ENCODE data around the gene RANBP2. TPM values are rescaled to one million over a fixed set of nuclear protein-coding genes. Genes with fewer than 3 reads are reported as not detected.
"Not testable (repeated sequence)": the region's sequence is repeated elsewhere in the genome, so short reads cannot be mapped to it uniquely, and the experiment has no call there.

Gene RANBP2
- total and polyA plus RNA-seq, 2 donors (not counting 1 experiment from before 2014, with no cell fraction given), result 4.4 to 67.0 TPM

DNA sequence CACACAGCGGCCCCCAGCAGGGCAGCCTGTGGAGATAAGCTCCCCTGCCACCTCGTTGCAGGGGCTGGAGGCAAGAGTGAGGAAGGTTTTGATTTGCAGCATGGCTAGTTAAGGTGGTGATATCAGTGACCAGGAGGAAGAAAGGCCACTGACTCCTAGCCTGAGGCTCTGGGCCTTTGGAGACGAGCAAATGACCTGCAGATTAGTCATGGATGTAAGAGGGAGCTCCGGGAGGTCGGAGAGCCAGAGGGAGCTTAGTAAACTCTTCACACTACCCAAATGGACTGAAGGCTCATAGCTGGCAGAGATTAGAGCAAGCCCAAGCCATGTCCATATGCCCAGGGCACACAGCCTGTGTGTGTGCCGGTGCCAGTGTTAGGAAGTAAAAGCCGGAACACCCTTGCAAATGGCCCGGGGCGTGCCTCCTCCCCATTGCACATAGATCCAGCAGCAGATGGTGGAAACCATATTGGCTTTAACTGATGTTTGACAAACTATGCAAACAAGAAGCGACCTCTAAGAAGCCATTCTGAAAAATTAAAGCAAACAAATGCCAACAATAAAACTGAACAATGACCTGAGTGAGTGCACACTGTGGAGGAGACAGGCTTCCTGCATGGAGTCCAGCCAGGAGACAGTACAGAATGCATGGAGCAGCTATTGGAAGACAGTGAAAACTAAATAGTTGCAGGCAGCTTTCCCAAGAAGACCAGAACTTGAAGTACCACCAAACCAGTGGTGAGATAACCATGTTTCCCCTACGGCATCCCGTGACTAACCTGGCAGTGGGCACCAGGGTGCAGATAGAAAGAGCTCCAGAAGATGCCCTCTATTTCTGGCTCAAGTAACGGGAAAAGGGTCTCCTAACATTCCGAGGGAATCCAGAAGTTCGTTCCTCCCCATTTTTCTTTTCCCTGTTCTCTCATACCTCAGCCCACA lies 30.2 kb upstream of the RANBP2 start:
- H3K4me3 Mint-ChIP-seq; H3K4me1 ChIP-seq (ENCODE audit: control insufficient read depth in 2 of 2, insufficient read depth in 2 of 2, low read length in 2 of 2); H3K4me3 ChIP-seq (ENCODE audit: control extremely low read depth in 1 of 5, extremely low read depth in 1 of 5, insufficient read depth in 1 of 5, low read depth in 2 of 5, low read length in 4 of 5); ATAC-seq (ENCODE audit: low read depth); H3K27me3 Mint-ChIP-seq; H4K20me1 ChIP-seq (ENCODE audit: control insufficient read depth, insufficient read depth, low read length, poor library complexity, severe bottlenecking); POLR2A ChIA-PET; intact Hi-C loops (cut with micrococcal nuclease); H3K36me3 ChIP-seq (replicated peaks in 1 of 2; ENCODE audit: control extremely low read depth in 1 of 2, control insufficient read depth in 1 of 2, extremely low read depth in 1 of 2, insufficient read depth in 2 of 2, low read length in 1 of 2); H3K27ac Mint-ChIP-seq; H3K27me3 ChIP-seq (replicated peaks in 1 of 4; ENCODE audit: control extremely low read depth in 1 of 4, control insufficient read depth in 3 of 4, insufficient read depth in 4 of 4, low read length in 3 of 4); H3K4me1 Mint-ChIP-seq; H3K9me3 Mint-ChIP-seq (ENCODE audit: insufficient read depth); H3K4me2 ChIP-seq (replicated peaks; ENCODE audit: low read depth, low read length, poor library complexity, severe bottlenecking); H3K27ac ChIP-seq (ENCODE audit: low read length in 2 of 2); H3K79me2 ChIP-seq (ENCODE audit: control insufficient read depth, insufficient read depth, low read length); DNase-seq; H3K9me3 ChIP-seq (ENCODE audit: control extremely low read depth in 1 of 3, control insufficient read depth in 2 of 3, insufficient read depth in 1 of 3, low read length in 2 of 3); CTCF ChIA-PET; H2AFZ ChIP-seq (ENCODE audit: insufficient read depth, low read depth, low read length, poor library complexity, severe bottlenecking); H3K9ac ChIP-seq (ENCODE audit: low read length): not testable (repeated sequence)
- WGBS (ENCODE audit: insufficient coverage), result no CpG with 5 or more reads among the region's 15 CpGs

DNA sequence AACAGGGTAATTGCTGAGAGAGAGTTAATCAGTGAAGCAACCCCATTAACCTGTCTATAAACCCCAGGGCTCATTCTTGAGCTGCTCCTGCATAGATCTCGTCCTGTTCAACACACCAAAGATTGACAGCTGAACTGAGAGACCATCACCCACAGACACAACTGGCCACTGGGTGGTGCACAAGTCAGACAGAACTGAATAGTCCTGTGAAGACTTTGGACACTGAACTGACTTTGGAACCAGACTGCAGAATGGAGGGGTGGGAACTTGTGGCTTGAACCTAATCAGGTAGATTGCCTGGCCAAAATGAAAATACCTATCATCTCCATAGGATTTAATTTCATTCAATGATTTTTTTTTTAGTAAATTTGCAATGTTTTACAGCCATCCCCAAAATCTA lies 29.3 kb upstream of the RANBP2 start:
- no CpG with 5 or more reads among the region's 1 CpG for WGBS (ENCODE audit: insufficient coverage)
- H3K27ac ChIP-seq (ENCODE audit: low read length in 2 of 2); H3K27me3 ChIP-seq (replicated peaks in 1 of 4; ENCODE audit: control extremely low read depth in 1 of 4, control insufficient read depth in 3 of 4, insufficient read depth in 4 of 4, low read length in 3 of 4); DNase-seq; H2AFZ ChIP-seq (ENCODE audit: insufficient read depth, low read depth, low read length, poor library complexity, severe bottlenecking); CTCF ChIA-PET; H3K36me3 ChIP-seq (replicated peaks in 1 of 2; ENCODE audit: control extremely low read depth in 1 of 2, control insufficient read depth in 1 of 2, extremely low read depth in 1 of 2, insufficient read depth in 2 of 2, low read length in 1 of 2); H3K4me2 ChIP-seq (replicated peaks; ENCODE audit: low read depth, low read length, poor library complexity, severe bottlenecking); H3K9me3 Mint-ChIP-seq (ENCODE audit: insufficient read depth); H3K4me1 Mint-ChIP-seq; H4K20me1 ChIP-seq (ENCODE audit: control insufficient read depth, insufficient read depth, low read length, poor library complexity, severe bottlenecking); H3K79me2 ChIP-seq (ENCODE audit: control insufficient read depth, insufficient read depth, low read length); H3K9me3 ChIP-seq (ENCODE audit: control extremely low read depth in 1 of 3, control insufficient read depth in 2 of 3, insufficient read depth in 1 of 3, low read length in 2 of 3); H3K4me3 ChIP-seq (ENCODE audit: control extremely low read depth in 1 of 5, extremely low read depth in 1 of 5, insufficient read depth in 1 of 5, low read depth in 2 of 5, low read length in 4 of 5); H3K27ac Mint-ChIP-seq; H3K9ac ChIP-seq (ENCODE audit: low read length); H3K4me3 Mint-ChIP-seq; POLR2A ChIA-PET; H3K4me1 ChIP-seq (ENCODE audit: control insufficient read depth in 2 of 2, insufficient read depth in 2 of 2, low read length in 2 of 2); H3K27me3 Mint-ChIP-seq: not testable (repeated sequence)
- intact Hi-C loops (cut with micrococcal nuclease), result loop anchor here (5.0 kb wide), 1 partner anchor 822 kb away; no protein-coding TSS in a partner anchor
- peak; percentile 58 for ATAC-seq (ENCODE audit: low read depth)

Data from B cell (primary cell).